Ovary (tissue), 3 donors: ENCODE measurements around the gene MAMLD1.

Experiments
- EP300 ChIP-seq: sonication (generic); formaldehyde crosslinking; IDR thresholded peaks from one replicate; pipeline ENCODE4 v1.6.1; 2017; ENCODE audit warnings: antibody characterized with exemption
- POLR2A ChIP-seq: fragments of 450-650 bp; IDR thresholded peaks from one replicate; pipeline ENCODE4 v1.6.1; 2017; ENCODE audit warnings: antibody characterized with exemption, mild to moderate bottlenecking, moderate library complexity
- TF ChIP-seq, protein P1 (sequence below), 3 donors: fragments of 450-650 bp in 2 of 3; fragments of 200-600 bp in 1 of 3; IDR thresholded peaks; one replicate each; pipeline versions ENCODE4 v1.5.1 to v1.8.0; 2016 to 2022; ENCODE audit warnings: antibody characterized with exemption in 3 of 3, mild to moderate bottlenecking in 1 of 3
- donor health status: DM: no; HTN: no; CAD: no.

DNA sequence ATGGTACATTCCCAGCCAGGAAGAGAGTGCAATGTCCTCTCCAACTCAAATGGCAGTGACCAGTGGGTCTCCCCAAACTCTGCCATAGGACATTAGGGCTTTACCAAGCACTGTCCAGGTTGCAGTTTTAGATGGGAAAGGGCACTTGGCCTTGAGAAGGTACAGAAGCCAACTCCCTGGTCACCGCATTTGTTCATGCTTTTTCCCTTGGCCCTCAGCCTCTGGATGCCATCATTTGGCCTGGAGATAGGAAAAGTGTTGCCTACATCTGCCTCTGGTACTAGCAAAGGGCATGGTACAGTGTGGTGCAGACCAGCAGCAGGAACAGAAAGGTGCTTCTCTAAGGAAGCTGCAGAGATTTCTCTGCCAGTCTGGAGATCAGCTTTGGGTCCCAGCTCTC is 93.8 kb downstream of the MAMLD1 start:
- TF ChIP-seq, protein P1, sequence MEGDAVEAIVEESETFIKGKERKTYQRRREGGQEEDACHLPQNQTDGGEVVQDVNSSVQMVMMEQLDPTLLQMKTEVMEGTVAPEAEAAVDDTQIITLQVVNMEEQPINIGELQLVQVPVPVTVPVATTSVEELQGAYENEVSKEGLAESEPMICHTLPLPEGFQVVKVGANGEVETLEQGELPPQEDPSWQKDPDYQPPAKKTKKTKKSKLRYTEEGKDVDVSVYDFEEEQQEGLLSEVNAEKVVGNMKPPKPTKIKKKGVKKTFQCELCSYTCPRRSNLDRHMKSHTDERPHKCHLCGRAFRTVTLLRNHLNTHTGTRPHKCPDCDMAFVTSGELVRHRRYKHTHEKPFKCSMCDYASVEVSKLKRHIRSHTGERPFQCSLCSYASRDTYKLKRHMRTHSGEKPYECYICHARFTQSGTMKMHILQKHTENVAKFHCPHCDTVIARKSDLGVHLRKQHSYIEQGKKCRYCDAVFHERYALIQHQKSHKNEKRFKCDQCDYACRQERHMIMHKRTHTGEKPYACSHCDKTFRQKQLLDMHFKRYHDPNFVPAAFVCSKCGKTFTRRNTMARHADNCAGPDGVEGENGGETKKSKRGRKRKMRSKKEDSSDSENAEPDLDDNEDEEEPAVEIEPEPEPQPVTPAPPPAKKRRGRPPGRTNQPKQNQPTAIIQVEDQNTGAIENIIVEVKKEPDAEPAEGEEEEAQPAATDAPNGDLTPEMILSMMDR (IDR thresholded peaks at IDR 0.05), result no peak
- TF ChIP-seq POLR2A (no peak), EP300 (no peak)
